H9 (cell line): ENCODE measurements around the gene SFRP5. TPM values are rescaled to one million over a fixed set of nuclear protein-coding genes. Genes with fewer than 3 reads are reported as not detected.
A peak's percentile ranks its signal among the peaks of the same experiment; 100 is the strongest.

Source experiments
- DNase-seq: peaks from one replicate; pipeline ENCODE4 v3.0.0-alpha.2; 2017
- H2AFZ ChIP-seq: one replicate; pipeline ENCODE4 v1.6.1; 2013; ENCODE audit warnings: mild to moderate bottlenecking, low read length, control low read depth, moderate library complexity
- H2AK5ac ChIP-seq: 2 replicates; pipeline ENCODE4 v1.6.1; 2013; ENCODE audit warnings: low read length, control low read depth, mixed read lengths; ENCODE audit not compliant: insufficient read length
- H2BK120ac ChIP-seq: one replicate; pipeline ENCODE4 v1.6.1; 2013; ENCODE audit warnings: low read depth, mild to moderate bottlenecking, low read length, control low read depth, inconsistent platforms; ENCODE audit not compliant: poor library complexity, severe bottlenecking
- H2BK12ac ChIP-seq: 2 replicates; pipeline ENCODE4 v1.6.1; 2013; ENCODE audit warnings: low read length, control low read depth, mixed read lengths, low read depth; ENCODE audit not compliant: insufficient read length
- H2BK15ac ChIP-seq: 2 replicates; pipeline ENCODE4 v1.6.1; 2013; ENCODE audit warnings: low read depth, low read length, control low read depth
- H2BK20ac ChIP-seq: one replicate; pipeline ENCODE4 v1.6.1; 2013; ENCODE audit warnings: low read depth, mild to moderate bottlenecking, low read length, control low read depth, inconsistent platforms; ENCODE audit not compliant: poor library complexity, severe bottlenecking
- H2BK5ac ChIP-seq: 2 replicates; pipeline ENCODE4 v1.6.1; 2013; ENCODE audit warnings: low read length, control low read depth, mixed read lengths; ENCODE audit not compliant: insufficient read length
- H3K14ac ChIP-seq: 2 replicates; pipeline ENCODE4 v1.6.1; 2013; ENCODE audit warnings: low read length, control low read depth; ENCODE audit not compliant: insufficient read depth
- H3K18ac ChIP-seq: 2 replicates; pipeline ENCODE4 v1.6.1; 2013; ENCODE audit warnings: low read depth, mild to moderate bottlenecking, mixed read lengths, low read length, control low read depth; ENCODE audit not compliant: insufficient read length
- H3K23ac ChIP-seq: 2 replicates; pipeline ENCODE4 v1.6.1; 2013; ENCODE audit warnings: low read length, control low read depth, mixed read lengths, low read depth; ENCODE audit not compliant: insufficient read length
- H3K23me2 ChIP-seq: 2 replicates; pipeline ENCODE4 v1.6.1; 2013; ENCODE audit warnings: low read depth, mild to moderate bottlenecking, mixed read lengths, low read length, control low read depth; ENCODE audit not compliant: insufficient read length, poor library complexity, severe bottlenecking
- H3K27ac ChIP-seq: 2 replicates; pipeline ENCODE4 v1.5.1; 2013; ENCODE audit warnings: low read length, control low read depth, mixed read lengths, low read depth; ENCODE audit not compliant: insufficient read length
- H3K27me3 ChIP-seq: 2 replicates; pipeline ENCODE4 v1.6.1; 2013; ENCODE audit warnings: low read length, control low read depth, inconsistent platforms; ENCODE audit not compliant: insufficient read depth
- H3K4ac ChIP-seq: 2 replicates; pipeline ENCODE4 v1.6.1; 2013; ENCODE audit warnings: low read depth, mild to moderate bottlenecking, control low read depth, inconsistent platforms, low read length, moderate library complexity
- H3K4me1 ChIP-seq: 2 replicates; pipeline ENCODE4 v1.6.1; 2013; ENCODE audit warnings: low read length, control low read depth, inconsistent platforms; ENCODE audit not compliant: insufficient read depth
- H3K4me2 ChIP-seq: 2 replicates; pipeline ENCODE4 v1.6.1; 2013; ENCODE audit warnings: low read length, control low read depth, mixed read lengths; ENCODE audit not compliant: insufficient read length, insufficient read depth
- H3K56ac ChIP-seq: 2 replicates; pipeline ENCODE4 v1.6.1; 2013; ENCODE audit warnings: low read depth, mild to moderate bottlenecking, mixed read lengths, low read length, control low read depth; ENCODE audit not compliant: insufficient read length
- H3K79me1 ChIP-seq: 2 replicates; pipeline ENCODE4 v1.6.1; 2013; ENCODE audit warnings: low read depth, mild to moderate bottlenecking, moderate library complexity, low read length, control low read depth, inconsistent platforms; ENCODE audit not compliant: insufficient read depth, poor library complexity, severe bottlenecking
- H3K79me2 ChIP-seq: 2 replicates; pipeline ENCODE4 v1.6.1; 2013; ENCODE audit warnings: low read length, control low read depth, inconsistent platforms; ENCODE audit not compliant: insufficient read depth
- H3K9ac ChIP-seq: 2 replicates; pipeline ENCODE4 v1.6.1; 2013; ENCODE audit warnings: low read length, control low read depth, mixed read lengths; ENCODE audit not compliant: insufficient read length; ENCODE audit errors: extremely low read depth
- H3K9me3 ChIP-seq: one replicate; pipeline ENCODE4 v1.6.1; 2013; ENCODE audit warnings: low read depth, low read length, inconsistent platforms; ENCODE audit not compliant: control insufficient read depth
- H3T11ph ChIP-seq: one replicate; pipeline ENCODE4 v1.6.1; 2013; ENCODE audit warnings: mild to moderate bottlenecking, low read length, control low read depth, inconsistent platforms
- H4K20me1 ChIP-seq: one replicate; pipeline ENCODE4 v1.6.1; 2013; ENCODE audit not compliant: control insufficient read depth, insufficient read length, insufficient read depth
- H4K5ac ChIP-seq: 2 replicates; pipeline ENCODE4 v1.6.1; 2013; ENCODE audit warnings: low read depth, mild to moderate bottlenecking, mixed read lengths, low read length, control low read depth; ENCODE audit not compliant: insufficient read length
- H4K8ac ChIP-seq: replicated peaks from 2 replicates; pipeline ENCODE4 v1.6.1; 2013; ENCODE audit warnings: low read length, control low read depth, mixed read lengths, low read depth; ENCODE audit not compliant: insufficient read length
- H4K91ac ChIP-seq: 2 replicates; pipeline ENCODE4 v1.6.1; 2013; ENCODE audit warnings: low read depth, mild to moderate bottlenecking, moderate library complexity, mixed read lengths, low read length, control low read depth; ENCODE audit not compliant: insufficient read length
- H3K27ac Mint-ChIP-seq, 3 experiments: 2 replicates in 2 of 3; 3 replicates in 1 of 3; pipeline ENCODE4 v1.8.0; 2020 to 2021; ENCODE audit warnings: mixed read lengths in 3 of 3, mild to moderate bottlenecking in 1 of 3, moderate library complexity in 1 of 3
- H3K27me3 Mint-ChIP-seq: 2 replicates; pipeline ENCODE4 v1.8.0; 2021; ENCODE audit warnings: low read depth, mild to moderate bottlenecking, moderate library complexity, mixed read lengths
- H3K36me3 Mint-ChIP-seq, 3 experiments: 2 replicates in 2 of 3; 3 replicates in 1 of 3; pipeline ENCODE4 v1.8.0; 2020 to 2021; ENCODE audit warnings: low read depth in 3 of 3, mixed read lengths in 3 of 3; ENCODE audit not compliant: insufficient read depth in 1 of 3
- H3K4me1 Mint-ChIP-seq, 2 experiments: 2 replicates each; pipeline ENCODE4 v1.8.0; 2020; ENCODE audit warnings: mixed read lengths in 2 of 2
- H3K4me3 Mint-ChIP-seq, 2 experiments: 2 replicates in 1 of 2; 3 replicates in 1 of 2; pipeline ENCODE4 v1.8.0; 2020 to 2021; ENCODE audit warnings: mild to moderate bottlenecking in 2 of 2, mixed read lengths in 2 of 2, moderate library complexity in 1 of 2
- H3K9me3 Mint-ChIP-seq, 2 experiments: 2 replicates in 1 of 2; 3 replicates in 1 of 2; pipeline ENCODE4 v1.8.0; 2020; ENCODE audit warnings: mild to moderate bottlenecking in 2 of 2, mixed read lengths in 2 of 2, moderate library complexity in 1 of 2
- WGBS: extraction: QIAGEN DNeasy Blood & Tissue Kit; methylation state at CpG from one replicate; pipeline ENCODE4 v1.1.7; 2013; ENCODE audit warnings: missing lambda C conversion rate, low lambda C conversion rate, mixed read lengths; ENCODE audit not compliant: insufficient read length; ENCODE audit errors: extremely low coverage; 5-methylcytosine and 5-hydroxymethylcytosine counted together
- total RNA-seq: library from RNA; stranded (reverse); gene quantifications from 2 replicates; pipeline ENCODE4 v1.2.1, GENCODE V29; 2021
- TF ChIP-seq, protein P1 (sequence below): fragments of 200-600 bp; sonication (generic); conservative IDR thresholded peaks from 3 replicates; pipeline ENCODE4 v1.8.0; 2021; ENCODE audit warnings: antibody characterized with exemption, mild to moderate bottlenecking

Gene SFRP5
- total RNA-seq, 1 experiment from 2014 or later, result 1.7 TPM

GRCh38 chr10:97763411-97763810 lies 8.4 kb downstream of the SFRP5 start:
- no peak overlapping the region for H4K5ac ChIP-seq
- H3K4me1 Mint-ChIP-seq, result peaks cover 23 to 41% of the 10 kb centered on the region in 2 experiments
- H2AFZ ChIP-seq, result no peak overlapping the region
- no peak overlapping the region for H2AK5ac ChIP-seq
- peaks cover 6 to 31% (median 9%) of the 10 kb centered on the region in 3 experiments for H3K36me3 Mint-ChIP-seq
- no peak overlapping the region for H2BK20ac ChIP-seq
- WGBS, result no CpG with 5 or more reads among the region's 2 CpGs
- no peaks in the 10 kb centered on the region for H3K9me3 Mint-ChIP-seq
- no peak overlapping the region for H2BK120ac ChIP-seq
- no peak overlapping the region for H3K14ac ChIP-seq
- no peak overlapping the region for H3K56ac ChIP-seq
- H2BK15ac ChIP-seq, result 0 out of 2 replicates have a peak overlapping the region, but pooled peaks have one; percentile 2
- peaks cover 11% of the 10 kb centered on the region for H3K27me3 Mint-ChIP-seq
- no peaks in the 10 kb centered on the region for H3K9me3 ChIP-seq
- H3K18ac ChIP-seq, result no peak overlapping the region
- H3K27ac ChIP-seq, result no peak overlapping the region
- peak overlapping the region; percentile 44 to 85 (median 84); a peak in 1 of 7 replicates for H3K27ac Mint-ChIP-seq
- no peak overlapping the region for H3K4ac ChIP-seq
- H3T11ph ChIP-seq, result no peak overlapping the region
- no peak overlapping the region for H2BK5ac ChIP-seq
- no peak overlapping the region for H3K4me3 Mint-ChIP-seq
- H3K79me2 ChIP-seq, result no peaks in the 10 kb centered on the region
- no peak for DNase-seq
- H4K8ac ChIP-seq, result no peak overlapping the region
- H4K91ac ChIP-seq, result no peak overlapping the region
- H3K23ac ChIP-seq, result no peak overlapping the region
- TF ChIP-seq, protein P1, sequence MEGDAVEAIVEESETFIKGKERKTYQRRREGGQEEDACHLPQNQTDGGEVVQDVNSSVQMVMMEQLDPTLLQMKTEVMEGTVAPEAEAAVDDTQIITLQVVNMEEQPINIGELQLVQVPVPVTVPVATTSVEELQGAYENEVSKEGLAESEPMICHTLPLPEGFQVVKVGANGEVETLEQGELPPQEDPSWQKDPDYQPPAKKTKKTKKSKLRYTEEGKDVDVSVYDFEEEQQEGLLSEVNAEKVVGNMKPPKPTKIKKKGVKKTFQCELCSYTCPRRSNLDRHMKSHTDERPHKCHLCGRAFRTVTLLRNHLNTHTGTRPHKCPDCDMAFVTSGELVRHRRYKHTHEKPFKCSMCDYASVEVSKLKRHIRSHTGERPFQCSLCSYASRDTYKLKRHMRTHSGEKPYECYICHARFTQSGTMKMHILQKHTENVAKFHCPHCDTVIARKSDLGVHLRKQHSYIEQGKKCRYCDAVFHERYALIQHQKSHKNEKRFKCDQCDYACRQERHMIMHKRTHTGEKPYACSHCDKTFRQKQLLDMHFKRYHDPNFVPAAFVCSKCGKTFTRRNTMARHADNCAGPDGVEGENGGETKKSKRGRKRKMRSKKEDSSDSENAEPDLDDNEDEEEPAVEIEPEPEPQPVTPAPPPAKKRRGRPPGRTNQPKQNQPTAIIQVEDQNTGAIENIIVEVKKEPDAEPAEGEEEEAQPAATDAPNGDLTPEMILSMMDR, result no peak
- no peaks in the 10 kb centered on the region for H4K20me1 ChIP-seq
- H3K9ac ChIP-seq, result no peak overlapping the region
- no peak overlapping the region for H3K4me2 ChIP-seq
- no peaks in the 10 kb centered on the region for H3K79me1 ChIP-seq
- no peaks in the 10 kb centered on the region for H3K27me3 ChIP-seq
- H3K23me2 ChIP-seq, result no peaks in the 10 kb centered on the region
- no peak overlapping the region for H2BK12ac ChIP-seq
- no peaks in the 10 kb centered on the region for H3K4me1 ChIP-seq
